IMR-90 (cell line): ENCODE measurements around the gene KRTAP5-3. TPM values are rescaled to one million over a fixed set of nuclear protein-coding genes. Genes with fewer than 3 reads are reported as not detected.

Experiments
- ATAC-seq: fragments of 200-7000 bp; cut with Tn5 transposase; 2 replicates; pipeline ENCODE4 v1.9.1; 2020; ENCODE audit warnings: low read depth, mild to moderate bottlenecking, moderate library complexity
- BruUV-seq: library from RNA; stranded (reverse); fragments of 400-500 nt; replicated peaks from 2 replicates; lab custom pipeline; 2021; lab: Mats Ljungman, UMichigan
- CTCF ChIA-PET: fragments of 300-600 bp; formaldehyde crosslinking; extraction: SDS; loops from one replicate; lab custom pipeline; 2021; ENCODE audit warnings: antibody characterized with exemption; lab: Yijun Ruan, JAX
- POLR2A ChIA-PET: fragments of 300-600 bp; sonication (Branson Sonifier 250); formaldehyde crosslinking; loops from one replicate; lab custom pipeline; 2022; ENCODE audit warnings: antibody characterized with exemption; ENCODE audit not compliant: unreplicated experiment; lab: Charles Lee
- DNase-seq: peaks from one replicate; pipeline ENCODE4 v3.0.0; 2013
- H2AFZ ChIP-seq: replicated peaks from 2 replicates; pipeline ENCODE3; 2013; ENCODE audit warnings: low read length, mild to moderate bottlenecking; ENCODE audit not compliant: poor library complexity
- H2AK5ac ChIP-seq: 2 replicates; pipeline ENCODE4 v1.6.1; 2013; ENCODE audit warnings: low read depth, low read length, inconsistent platforms
- H2AK9ac ChIP-seq: replicated peaks from 2 replicates; pipeline ENCODE3; 2013; ENCODE audit warnings: mild to moderate bottlenecking, low read depth, low read length, moderate library complexity; ENCODE audit not compliant: poor library complexity
- H2BK120ac ChIP-seq: 2 replicates; pipeline ENCODE4 v1.6.1; 2013; ENCODE audit warnings: low read depth, low read length, inconsistent platforms
- H2BK15ac ChIP-seq: 3 replicates; pipeline ENCODE4 v1.6.1; 2013; ENCODE audit warnings: low read depth, low read length, inconsistent platforms
- H2BK20ac ChIP-seq: 2 replicates; pipeline ENCODE4 v1.6.1; 2013; ENCODE audit warnings: low read depth, mild to moderate bottlenecking, inconsistent platforms, low read length, moderate library complexity
- H2BK5ac ChIP-seq: 2 replicates; pipeline ENCODE4 v1.6.1; 2013; ENCODE audit warnings: mild to moderate bottlenecking, low read depth, low read length, inconsistent platforms; ENCODE audit not compliant: poor library complexity, severe bottlenecking
- H3K14ac ChIP-seq: replicated peaks from 2 replicates; pipeline ENCODE4 v1.6.1; 2013; ENCODE audit warnings: low read depth, low read length, inconsistent platforms
- H3K18ac ChIP-seq: 2 replicates; pipeline ENCODE4 v1.6.1; 2013; ENCODE audit warnings: low read depth, low read length, control low read depth
- H3K23ac ChIP-seq: 2 replicates; pipeline ENCODE4 v1.6.1; 2013; ENCODE audit warnings: low read depth, low read length, inconsistent platforms
- H3K27ac ChIP-seq: 2 replicates; pipeline ENCODE4 v1.5.1; 2013; ENCODE audit warnings: mild to moderate bottlenecking, control low read depth, low read length; ENCODE audit not compliant: insufficient read depth
- H3K27me3 ChIP-seq: 2 replicates; pipeline ENCODE4 v1.6.1; 2013; ENCODE audit warnings: low read length; ENCODE audit not compliant: control insufficient read depth, insufficient read depth
- H3K36me3 ChIP-seq: 2 replicates; pipeline ENCODE4 v1.6.1; 2013; ENCODE audit warnings: low read length, mixed read lengths; ENCODE audit not compliant: control insufficient read depth, insufficient read depth
- H3K4ac ChIP-seq: 2 replicates; pipeline ENCODE4 v1.6.1; 2013; ENCODE audit warnings: low read depth, low read length, inconsistent platforms
- H3K4me1 ChIP-seq: 2 replicates; pipeline ENCODE4 v1.6.1; 2013; ENCODE audit warnings: low read length, mixed read lengths; ENCODE audit not compliant: control insufficient read depth, insufficient read depth
- H3K4me2 ChIP-seq: 2 replicates; pipeline ENCODE4 v1.6.1; 2013; ENCODE audit warnings: low read depth, mild to moderate bottlenecking, control low read depth, low read length, moderate library complexity
- H3K4me3 ChIP-seq: 2 replicates; pipeline ENCODE4 v1.5.1; 2013; ENCODE audit warnings: low read depth, mild to moderate bottlenecking, control low read depth, low read length, moderate library complexity; ENCODE audit not compliant: insufficient read depth
- H3K56ac ChIP-seq: 2 replicates; pipeline ENCODE4 v1.6.1; 2013; ENCODE audit warnings: low read length, inconsistent platforms; ENCODE audit not compliant: insufficient read depth; ENCODE audit errors: extremely low read depth
- H3K79me1 ChIP-seq, 2 experiments: 2 replicates each; pipeline ENCODE4 v1.6.1; 2013; ENCODE audit warnings: low read length in 2 of 2, inconsistent platforms in 1 of 2, low read depth in 1 of 2
- H3K9ac ChIP-seq: 2 replicates; pipeline ENCODE4 v1.6.1; 2013; ENCODE audit warnings: low read depth, low read length, control low read depth
- H3K9me1 ChIP-seq: 2 replicates; pipeline ENCODE4 v1.6.1; 2013; ENCODE audit warnings: low read length, inconsistent platforms; ENCODE audit not compliant: insufficient read depth
- H3K9me3 ChIP-seq: 2 replicates; pipeline ENCODE4 v1.6.1; 2013; ENCODE audit warnings: low read length; ENCODE audit not compliant: control insufficient read depth, insufficient read depth
- H4K20me1 ChIP-seq: 2 replicates; pipeline ENCODE4 v1.6.1; 2013; ENCODE audit warnings: low read length, inconsistent platforms; ENCODE audit not compliant: insufficient read depth
- H4K5ac ChIP-seq: 2 replicates; pipeline ENCODE4 v1.6.1; 2013; ENCODE audit warnings: mild to moderate bottlenecking, low read depth, low read length, control low read depth
- H4K8ac ChIP-seq, 2 experiments: 2 replicates each; pipeline ENCODE4 v1.6.1; 2013; ENCODE audit warnings: low read depth in 2 of 2, low read length in 2 of 2, control low read depth in 1 of 2, inconsistent platforms in 1 of 2
- H4K91ac ChIP-seq: 2 replicates; pipeline ENCODE4 v1.6.1; 2013; ENCODE audit warnings: low read depth, low read length, inconsistent platforms; ENCODE audit not compliant: insufficient read depth
- BHLHE40 ChIP-seq: fragments of 150-350 bp; IDR thresholded peaks from 2 replicates; pipeline ENCODE4 v1.6.1; 2016; ENCODE audit warnings: mild to moderate bottlenecking, low read depth, low read length
- CTCF ChIP-seq: conservative IDR thresholded peaks from 2 replicates; pipeline ENCODE4 v1.5.1; 2012; ENCODE audit warnings: mild to moderate bottlenecking, low read depth, low read length, improper control_type of control experiment
- FOS ChIP-seq: fragments of 150-350 bp; IDR thresholded peaks from 2 replicates; pipeline ENCODE4 v1.6.1; 2016; ENCODE audit warnings: low read depth, low read length
- MXI1 ChIP-seq: IDR thresholded peaks from 2 replicates; pipeline ENCODE4 v1.6.1; 2012; ENCODE audit warnings: low read depth, mild to moderate bottlenecking, low read length, moderate library complexity, borderline replicate concordance
- NFE2L2 ChIP-seq: fragments of 150-350 bp; IDR thresholded peaks from 2 replicates; pipeline ENCODE4 v1.6.1; 2016; ENCODE audit warnings: low read depth, mild to moderate bottlenecking, low read length
- RAD21 ChIP-seq: IDR thresholded peaks from 2 replicates; pipeline ENCODE4 v1.6.1; 2012; ENCODE audit warnings: low read length, improper control_type of control experiment
- USF2 ChIP-seq: fragments of 150-350 bp; IDR thresholded peaks from 2 replicates; pipeline ENCODE4 v1.6.1; 2017; ENCODE audit warnings: mild to moderate bottlenecking, antibody characterized with exemption, low read length, low read depth
- WGBS, 2 experiments: methylation state at CpG; one replicate each; pipeline versions ENCODE4 v1.1.5 to v1.1.7; 2013; ENCODE audit warnings: missing lambda C conversion rate in 2 of 2; ENCODE audit not compliant: insufficient read length in 1 of 2; ENCODE audit errors: extremely low coverage in 2 of 2; 5-methylcytosine and 5-hydroxymethylcytosine counted together
- dilution Hi-C: fragments of 300-500 bp; cut with HindIII; formaldehyde crosslinking; loops from one replicate; pipeline ENCODE4 v1.14.3; 2018; ENCODE audit warnings: low sequenced_read_pairs; ENCODE audit not compliant: unreplicated experiment
- in situ Hi-C: fragments of 300-500 bp; cut with MboI; formaldehyde crosslinking; loops from 3 replicates; pipeline ENCODE4 v1.14.3; 2019; ENCODE audit warnings: low sequenced_read_pairs, inconsistent platforms, mixed read lengths
- intact Hi-C: fragments of 100-400 bp; cut with micrococcal nuclease; formaldehyde crosslinking; loops from 2 replicates; pipeline ENCODE4 v1.10.0; 2022
- polyA plus RNA-seq, 3 experiments: library from polyadenylated mRNA; depleted of rRNA; stranded (reverse); fragments of >200 nt; gene quantifications; 2 replicates each; pipeline ENCODE4 v1.2.3, GENCODE V29; 2012; ENCODE audit warnings: low replicate concordance in 1 of 3
- total RNA-seq: library from RNA; depleted of rRNA; stranded (reverse); fragments of >200 nt; gene quantifications from 2 replicates; pipeline ENCODE4 v1.2.3, GENCODE V29; 2012

Gene KRTAP5-3
- total and polyA plus RNA-seq, 2 of the 4 experiments (the other 2 are of a cell fraction), result not detected

GRCh38 chr11:1652026-1652425 is 43.8 kb upstream of the KRTAP5-3 start:
- intact Hi-C loops, result loop anchor here (2.0 to 5.0 kb wide), 3 partner anchors 41 to 505 kb away; no protein-coding TSS in a partner anchor
- Histone ChIP-seq H2BK15ac (no peak overlapping the region), H3K9me3 (no peaks in the 10 kb centered on the region), H2AFZ (no peak overlapping the region), H2BK20ac (no peak overlapping the region), H3K4me1 (no peaks in the 10 kb centered on the region; the same call in 1 of the 2 replicates), H3K27me3 (peaks cover 48% of the 10 kb centered on the region), H3K27ac (no peak overlapping the region), H3K9ac (no peak overlapping the region), H4K20me1 (no peaks in the 10 kb centered on the region), H3K18ac (no peak overlapping the region), H2BK120ac (no peak overlapping the region), H3K14ac (no peak overlapping the region), H4K8ac (no peak overlapping the region), H3K4me2 (no peak overlapping the region), H2BK5ac (no peak overlapping the region), H3K23ac (no peak overlapping the region), H3K4ac (no peak overlapping the region), H3K56ac (no peak overlapping the region), H4K5ac (no peak overlapping the region), H3K4me3 (no peak overlapping the region), H3K9me1 (no peaks in the 10 kb centered on the region), H2AK9ac (no peak overlapping the region), H3K36me3 (no peaks in the 10 kb centered on the region), H2AK5ac (no peak overlapping the region), H3K79me1 (no peaks in the 10 kb centered on the region), H4K91ac (no peak overlapping the region)
- ChIA-PET CTCF (interaction anchor here (0.6 to 3.0 kb wide), 12 partner anchors 12 to 504 kb away, joined by 3 to 16 read pairs (median 5); no protein-coding TSS in a partner anchor), POLR2A (no interaction called here)
- 72% methylated on average over 10 of the region's 19 CpGs; no CpG with 5 or more reads in 1 of the 2 experiments for WGBS, 2 experiments
- no TSS peak for BruUV-seq
- dilution Hi-C loops, result no loop called here
- ATAC-seq, result no peak
- in situ Hi-C loops, result no loop called here
- no peak for DNase-seq
- TF ChIP-seq CTCF, result no peak
- TF ChIP-seq MXI1, result no peak
- TF ChIP-seq NFE2L2, result no peak
- no peak for TF ChIP-seq FOS
- no peak for TF ChIP-seq USF2
- no peak for TF ChIP-seq RAD21
- no peak for TF ChIP-seq BHLHE40
